ENCODE data around the gene C12orf42. TPM values are rescaled to one million over a fixed set of nuclear protein-coding genes. Genes with fewer than 3 reads are reported as not detected.

Gene C12orf42
- total RNA-seq, 2 donors from 2014 or later = not detected

DNA sequence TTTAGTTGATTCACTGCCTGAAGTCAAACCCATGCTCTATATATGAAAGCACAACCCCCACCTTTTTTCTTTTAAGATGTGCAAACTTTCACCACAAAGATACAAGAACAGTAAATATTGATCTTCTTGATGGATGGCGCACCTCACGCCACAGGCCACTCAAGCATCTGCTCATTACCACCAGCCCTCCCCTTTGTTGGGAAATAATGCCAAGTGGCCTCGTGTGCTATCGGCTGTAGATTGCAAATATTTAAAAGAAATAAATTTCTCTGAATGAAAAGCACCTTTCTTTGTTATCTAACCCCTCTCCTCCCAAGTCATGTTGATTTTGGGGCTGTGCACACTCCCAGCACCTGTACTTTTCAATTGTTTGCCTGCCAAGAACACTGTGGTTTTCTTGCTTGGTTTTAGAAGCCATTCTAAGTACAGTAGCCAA lies 122.7 kb downstream of the C12orf42 start:
- Histone ChIP-seq H3K36me3 (replicated peaks in 1 of 2; ENCODE audit: insufficient read depth in 1 of 2, low read depth in 2 of 2) (no peaks in the 10 kb centered on the region), H3K4me1 (peaks cover 8% of the 10 kb centered on the region), H3K9me3 (no peaks in the 10 kb centered on the region), H3K4me3 (no peak overlapping the region), H3K27me3 (no peaks in the 10 kb centered on the region), H3K27ac (no peak overlapping the region)
- intact Hi-C loops (cut with DNase I) = no loop called here
- ATAC-seq (no peak), DNase-seq (peak in 2 of 4 donors; percentile 12 to 44)
- TF ChIP-seq POLR2A (IDR thresholded peaks at IDR 0.05) = no peak
- TF ChIP-seq, protein P1, sequence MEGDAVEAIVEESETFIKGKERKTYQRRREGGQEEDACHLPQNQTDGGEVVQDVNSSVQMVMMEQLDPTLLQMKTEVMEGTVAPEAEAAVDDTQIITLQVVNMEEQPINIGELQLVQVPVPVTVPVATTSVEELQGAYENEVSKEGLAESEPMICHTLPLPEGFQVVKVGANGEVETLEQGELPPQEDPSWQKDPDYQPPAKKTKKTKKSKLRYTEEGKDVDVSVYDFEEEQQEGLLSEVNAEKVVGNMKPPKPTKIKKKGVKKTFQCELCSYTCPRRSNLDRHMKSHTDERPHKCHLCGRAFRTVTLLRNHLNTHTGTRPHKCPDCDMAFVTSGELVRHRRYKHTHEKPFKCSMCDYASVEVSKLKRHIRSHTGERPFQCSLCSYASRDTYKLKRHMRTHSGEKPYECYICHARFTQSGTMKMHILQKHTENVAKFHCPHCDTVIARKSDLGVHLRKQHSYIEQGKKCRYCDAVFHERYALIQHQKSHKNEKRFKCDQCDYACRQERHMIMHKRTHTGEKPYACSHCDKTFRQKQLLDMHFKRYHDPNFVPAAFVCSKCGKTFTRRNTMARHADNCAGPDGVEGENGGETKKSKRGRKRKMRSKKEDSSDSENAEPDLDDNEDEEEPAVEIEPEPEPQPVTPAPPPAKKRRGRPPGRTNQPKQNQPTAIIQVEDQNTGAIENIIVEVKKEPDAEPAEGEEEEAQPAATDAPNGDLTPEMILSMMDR (IDR thresholded peaks at IDR 0.05) = no peak
- 7% methylated on average over 4 of the region's 4 CpGs for WGBS, 2 donors

DNA sequence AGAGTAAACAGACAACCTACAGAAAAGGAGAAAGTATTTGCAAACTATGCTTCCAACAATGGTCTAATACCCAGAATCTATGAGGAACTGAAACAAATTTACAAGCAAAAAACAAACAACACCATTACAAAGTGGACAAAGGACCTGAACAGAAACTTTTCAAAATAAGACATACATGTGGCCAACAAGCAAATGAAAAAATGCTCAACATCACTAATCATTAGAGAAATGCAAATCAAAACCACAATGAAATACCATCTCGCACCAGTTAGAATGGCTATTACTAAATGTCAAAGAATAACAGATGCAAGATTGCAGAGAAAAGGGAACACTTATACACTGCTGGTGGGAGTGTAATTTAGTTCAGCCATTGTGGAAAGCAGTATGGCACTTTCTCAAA lies 125.8 kb downstream of the C12orf42 start:
- H3K36me3 ChIP-seq (replicated peaks in 1 of 2; ENCODE audit: insufficient read depth in 1 of 2, low read depth in 2 of 2) = no peaks in the 10 kb centered on the region
- ATAC-seq = no peak
- TF ChIP-seq POLR2A (IDR thresholded peaks at IDR 0.05) = no peak
- TF ChIP-seq, protein P1 (IDR thresholded peaks at IDR 0.05) = no peak
- 91 to 97% methylated on average over 1 of the region's 1 CpG for WGBS, 2 donors
- H3K27me3 ChIP-seq = no peaks in the 10 kb centered on the region
- H3K27ac ChIP-seq = no peak overlapping the region
- intact Hi-C loops (cut with DNase I) = no loop called here
- no peak for DNase-seq
- no peaks in the 10 kb centered on the region for H3K9me3 ChIP-seq
- H3K4me1 ChIP-seq = peaks cover 8% of the 10 kb centered on the region
- no peak overlapping the region for H3K4me3 ChIP-seq

GRCh38 chr12:103368167-103368566 lies 127.6 kb downstream of the C12orf42 start:
- TF ChIP-seq, protein P1 (IDR thresholded peaks at IDR 0.05) = no peak
- TF ChIP-seq POLR2A (IDR thresholded peaks at IDR 0.05) = no peak
- WGBS, 2 donors = 81% methylated on average over 1 of the region's 1 CpG
- intact Hi-C loops (cut with DNase I) = no loop called here
- Histone ChIP-seq H3K27me3 (no peaks in the 10 kb centered on the region), H3K9me3 (no peaks in the 10 kb centered on the region), H3K4me1 (peaks cover 3% of the 10 kb centered on the region), H3K36me3 (replicated peaks in 1 of 2; ENCODE audit: insufficient read depth in 1 of 2, low read depth in 2 of 2) (no peaks in the 10 kb centered on the region), H3K4me3 (no peak overlapping the region), H3K27ac (no peak overlapping the region)
- no peak for DNase-seq
- no peak for ATAC-seq

DNA sequence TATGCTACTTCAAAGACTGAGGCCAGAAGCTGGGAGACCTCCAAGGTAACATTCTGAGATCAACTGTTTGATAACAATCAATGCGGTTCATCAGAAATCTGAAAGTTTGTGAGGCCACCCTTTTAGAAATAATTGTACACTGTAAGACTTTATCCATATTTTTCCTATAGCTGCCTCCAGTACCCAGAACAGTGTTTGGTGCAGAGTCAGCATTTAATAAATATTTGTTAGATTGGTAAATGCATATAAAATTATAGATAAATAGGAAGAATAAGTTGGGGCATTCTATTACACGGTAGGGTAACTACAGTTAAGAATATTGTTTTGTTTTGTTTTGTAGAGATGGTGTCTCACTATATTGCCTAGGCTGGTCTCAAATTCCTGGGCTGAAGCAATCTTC lies 141.4 kb downstream of the C12orf42 start:
- Histone ChIP-seq H3K27ac (no peak overlapping the region), H3K27me3 (no peaks in the 10 kb centered on the region), H3K4me1 (no peaks in the 10 kb centered on the region), H3K4me3 (no peak overlapping the region), H3K9me3 (no peaks in the 10 kb centered on the region), H3K36me3 (replicated peaks in 1 of 2; ENCODE audit: insufficient read depth in 1 of 2, low read depth in 2 of 2) (no peaks in the 10 kb centered on the region)
- 63 to 86% methylated on average over 2 of the region's 2 CpGs for WGBS, 2 donors
- ATAC-seq (no peak), DNase-seq (no peak)
- TF ChIP-seq, protein P1 (IDR thresholded peaks at IDR 0.05) = no peak
- no peak for TF ChIP-seq POLR2A (IDR thresholded peaks at IDR 0.05)
- intact Hi-C loops (cut with DNase I) = no loop called here

GRCh38 chr12:103353913-103354312 lies 141.9 kb downstream of the C12orf42 start:
- Histone ChIP-seq H3K27ac (no peak overlapping the region), H3K27me3 (no peaks in the 10 kb centered on the region), H3K4me1 (no peaks in the 10 kb centered on the region), H3K4me3 (no peak overlapping the region), H3K9me3 (no peaks in the 10 kb centered on the region), H3K36me3 (replicated peaks in 1 of 2; ENCODE audit: insufficient read depth in 1 of 2, low read depth in 2 of 2) (no peaks in the 10 kb centered on the region)
- ATAC-seq (no peak), DNase-seq (no peak)
- WGBS, 2 donors = 72 to 77% methylated on average over 4 of the region's 4 CpGs
- TF ChIP-seq, protein P1 (IDR thresholded peaks at IDR 0.05) = no peak
- no peak for TF ChIP-seq POLR2A (IDR thresholded peaks at IDR 0.05)
- intact Hi-C loops (cut with DNase I) = no loop called here

All from body of pancreas (tissue), 4 donors.